Mesendoderm (in vitro differentiated cells): ENCODE data around the gene RBM26.

Experiments used
- DNase-seq: peaks from one replicate; pipeline ENCODE4 v3.0.0; 2013
- H2AK5ac ChIP-seq: 2 replicates; pipeline ENCODE4 v1.6.1; 2013; ENCODE audit warnings: low read length, inconsistent platforms
- H2BK120ac ChIP-seq: 2 replicates; pipeline ENCODE4 v1.6.1; 2013; ENCODE audit warnings: low read depth, mild to moderate bottlenecking, low read length, moderate library complexity, mixed read lengths
- H2BK15ac ChIP-seq: replicated peaks from 2 replicates; pipeline ENCODE4 v1.6.1; 2013; ENCODE audit warnings: low read depth, mild to moderate bottlenecking, moderate library complexity
- H2BK5ac ChIP-seq: 2 replicates; pipeline ENCODE4 v1.6.1; 2013; ENCODE audit warnings: low read length, inconsistent platforms
- H3K18ac ChIP-seq: 2 replicates; pipeline ENCODE4 v1.6.1; 2013; ENCODE audit warnings: mild to moderate bottlenecking, low read length, mixed read lengths
- H3K23ac ChIP-seq: one replicate; pipeline ENCODE4 v1.6.1; 2013; ENCODE audit warnings: low read length
- H3K27ac ChIP-seq: 2 replicates; pipeline ENCODE4 v1.5.1; 2013; ENCODE audit warnings: low read depth, mild to moderate bottlenecking, inconsistent platforms, low read length, moderate library complexity
- H3K27me3 ChIP-seq: 2 replicates; pipeline ENCODE4 v1.6.1; 2013; ENCODE audit warnings: low read length, control low read depth, mild to moderate bottlenecking, inconsistent platforms; ENCODE audit not compliant: insufficient read depth, poor library complexity
- H3K36me3 ChIP-seq: 2 replicates; pipeline ENCODE4 v1.6.1; 2013; ENCODE audit warnings: low read length, inconsistent platforms; ENCODE audit not compliant: control insufficient read depth, insufficient read depth
- H3K4ac ChIP-seq: one replicate; pipeline ENCODE4 v1.6.1; 2013; ENCODE audit warnings: low read depth, mild to moderate bottlenecking, low read length, moderate library complexity
- H3K4me1 ChIP-seq: 2 replicates; pipeline ENCODE4 v1.6.1; 2013; ENCODE audit warnings: low read depth, low read length, inconsistent platforms; ENCODE audit not compliant: control insufficient read depth
- H3K4me2 ChIP-seq: 2 replicates; pipeline ENCODE4 v1.6.1; 2013; ENCODE audit warnings: low read length
- H3K4me3 ChIP-seq: 2 replicates; pipeline ENCODE4 v1.5.1; 2013; ENCODE audit warnings: mild to moderate bottlenecking, low read length
- H3K56ac ChIP-seq: one replicate; pipeline ENCODE4 v1.6.1; 2013; ENCODE audit warnings: low read length
- H3K79me1 ChIP-seq: 2 replicates; pipeline ENCODE4 v1.6.1; 2013; ENCODE audit warnings: low read length, inconsistent platforms
- H3K79me2 ChIP-seq: 2 replicates; pipeline ENCODE4 v1.6.1; 2013; ENCODE audit warnings: mild to moderate bottlenecking, low read length; ENCODE audit not compliant: control insufficient read depth, insufficient read depth
- H3K9ac ChIP-seq: 2 replicates; pipeline ENCODE4 v1.6.1; 2013; ENCODE audit warnings: low read length, inconsistent platforms
- H4K5ac ChIP-seq: one replicate; pipeline ENCODE4 v1.6.1; 2013; ENCODE audit warnings: low read length
- H4K8ac ChIP-seq: one replicate; pipeline ENCODE4 v1.6.1; 2013; ENCODE audit warnings: low read depth, mild to moderate bottlenecking, control low read depth, low read length, moderate library complexity
- WGBS: extraction: QIAGEN DNeasy Blood & Tissue Kit; methylation state at CpG from one replicate; pipeline ENCODE4 v1.1.7; 2013; ENCODE audit warnings: low lambda C conversion rate, missing lambda C conversion rate; ENCODE audit not compliant: insufficient coverage; ENCODE audit errors: extremely low coverage; 5-methylcytosine and 5-hydroxymethylcytosine counted together

The RBM26 gene

GRCh38 chr13:79384022-79384610 is 21.9 kb downstream of the RBM26 start:
- no peak overlapping the region for H3K23ac ChIP-seq
- H3K27ac ChIP-seq: no peak overlapping the region
- H3K9ac ChIP-seq: no peak overlapping the region
- no peak overlapping the region for H2BK120ac ChIP-seq
- H3K79me1 ChIP-seq: peaks cover 4% of the 10 kb centered on the region
- DNase-seq: no peak
- no peak overlapping the region for H2BK15ac ChIP-seq
- peaks cover 43% of the 10 kb centered on the region for H3K79me2 ChIP-seq
- no peak overlapping the region for H2BK5ac ChIP-seq
- H4K5ac ChIP-seq: no peak overlapping the region
- no peak overlapping the region for H3K4me3 ChIP-seq
- no peaks in the 10 kb centered on the region for H3K27me3 ChIP-seq
- no peak overlapping the region for H3K4ac ChIP-seq
- no peak overlapping the region for H4K8ac ChIP-seq
- no peak overlapping the region for H3K56ac ChIP-seq
- H3K36me3 ChIP-seq: no peaks in the 10 kb centered on the region
- no peak overlapping the region for H3K18ac ChIP-seq
- no CpG with 5 or more reads among the region's 5 CpGs for WGBS
- no peak overlapping the region for H3K4me2 ChIP-seq
- peaks cover 5% of the 10 kb centered on the region for H3K4me1 ChIP-seq
- H2AK5ac ChIP-seq: no peak overlapping the region

GRCh38 chr13:79382545-79383275 is 23.3 kb downstream of the RBM26 start:
- no peaks in the 10 kb centered on the region for H3K27me3 ChIP-seq
- H3K18ac ChIP-seq: no peak overlapping the region
- H3K79me1 ChIP-seq: peaks cover 4% of the 10 kb centered on the region
- H3K4me1 ChIP-seq: peaks cover 4% of the 10 kb centered on the region
- H2BK120ac ChIP-seq: no peak overlapping the region
- no CpG with 5 or more reads among the region's 1 CpG for WGBS
- H3K36me3 ChIP-seq: no peaks in the 10 kb centered on the region
- no peak overlapping the region for H3K56ac ChIP-seq
- no peak for DNase-seq
- no peak overlapping the region for H2BK15ac ChIP-seq
- no peak overlapping the region for H4K8ac ChIP-seq
- H3K23ac ChIP-seq: no peak overlapping the region
- H2AK5ac ChIP-seq: no peak overlapping the region
- H3K4me3 ChIP-seq: no peak overlapping the region
- peaks cover 35% of the 10 kb centered on the region for H3K79me2 ChIP-seq
- no peak overlapping the region for H2BK5ac ChIP-seq
- no peak overlapping the region for H3K4ac ChIP-seq
- H3K9ac ChIP-seq: no peak overlapping the region
- no peak overlapping the region for H3K4me2 ChIP-seq
- H4K5ac ChIP-seq: no peak overlapping the region
- no peak overlapping the region for H3K27ac ChIP-seq

GRCh38 chr13:79380997-79381396 is 25.1 kb downstream of the RBM26 start:
- no CpG with 5 or more reads among the region's 1 CpG for WGBS
- Histone ChIP-seq H2AK5ac (no peak overlapping the region), H3K4ac (no peak overlapping the region), H3K4me3 (no peak overlapping the region), H3K27me3 (no peaks in the 10 kb centered on the region), H3K4me2 (no peak overlapping the region), H2BK120ac (no peak overlapping the region), H3K4me1 (peaks cover 4% of the 10 kb centered on the region), H3K23ac (no peak overlapping the region), H3K27ac (no peak overlapping the region), H3K56ac (no peak overlapping the region), H2BK15ac (no peak overlapping the region), H4K8ac (no peak overlapping the region), H4K5ac (no peak overlapping the region), H3K18ac (no peak overlapping the region), H3K36me3 (peaks cover 2% of the 10 kb centered on the region), H3K9ac (no peak overlapping the region), H3K79me2 (peaks cover 24% of the 10 kb centered on the region), H2BK5ac (no peak overlapping the region), H3K79me1 (peaks cover 4% of the 10 kb centered on the region)
- no peak for DNase-seq

- Histone ChIP-seq H3K23ac (no peak overlapping the region), H3K4me3 (no peak overlapping the region), H3K36me3 (peaks cover 2% of the 10 kb centered on the region), H3K9ac (no peak overlapping the region), H3K4ac (no peak overlapping the region), H2BK120ac (no peak overlapping the region), H3K4me1 (peaks cover 2% of the 10 kb centered on the region), H2BK5ac (no peak overlapping the region), H3K79me2 (peaks cover 19% of the 10 kb centered on the region), H2AK5ac (no peak overlapping the region), H2BK15ac (no peak overlapping the region), H3K79me1 (peaks cover 2% of the 10 kb centered on the region), H3K27ac (no peak overlapping the region), H4K8ac (no peak overlapping the region), H3K56ac (no peak overlapping the region), H3K27me3 (no peaks in the 10 kb centered on the region), H3K4me2 (no peak overlapping the region), H4K5ac (no peak overlapping the region), H3K18ac (no peak overlapping the region)
- no peak for DNase-seq
- no CpG with 5 or more reads among the region's 5 CpGs for WGBS
These were observed 26.8 kb downstream of the RBM26 start for GRCh38 chr13:79379274-79379673.

GRCh38 chr13:79376843-79377242 is 29.2 kb downstream of the RBM26 start:
- Histone ChIP-seq H2BK5ac (no peak overlapping the region), H2AK5ac (no peak overlapping the region), H3K27me3 (no peaks in the 10 kb centered on the region), H3K18ac (no peak overlapping the region), H3K79me1 (no peaks in the 10 kb centered on the region), H3K4me1 (no peaks in the 10 kb centered on the region), H3K4me2 (no peak overlapping the region), H4K8ac (no peak overlapping the region), H3K79me2 (peaks cover 3% of the 10 kb centered on the region), H2BK15ac (no peak overlapping the region), H3K4ac (no peak overlapping the region), H3K9ac (no peak overlapping the region), H4K5ac (no peak overlapping the region), H3K56ac (no peak overlapping the region), H3K36me3 (peaks cover 2% of the 10 kb centered on the region), H3K4me3 (no peak overlapping the region), H2BK120ac (no peak overlapping the region), H3K23ac (no peak overlapping the region), H3K27ac (no peak overlapping the region)
- DNase-seq: no peak
- WGBS: no CpG with 5 or more reads among the region's 3 CpGs
